Measurements from ENCODE around the gene TENM4.

The TENM4 gene

GRCh38 chr11:78659326-78660270 lies 781.2 kb downstream of the TENM4 start:
- no peak for DNase-seq (ENCODE audit: low read depth)

- no peak for DNase-seq (ENCODE audit: low read depth)
These were observed 782.6 kb downstream of the TENM4 start for GRCh38 chr11:78657968-78658839.

- no peak for DNase-seq (ENCODE audit: low read depth)
These were observed 783.4 kb downstream of the TENM4 start for GRCh38 chr11:78657441-78657840.

GRCh38 chr11:78656984-78657383 lies 783.8 kb downstream of the TENM4 start:
- DNase-seq (ENCODE audit: low read depth): no peak

- no peak for DNase-seq (ENCODE audit: low read depth)
These were observed 784.5 kb downstream of the TENM4 start for GRCh38 chr11:78656327-78656726.

- no peak for DNase-seq (ENCODE audit: low read depth)
These were observed 785.3 kb downstream of the TENM4 start for GRCh38 chr11:78655561-78655960.

GRCh38 chr11:78654866-78655265 lies 786.0 kb downstream of the TENM4 start:
- DNase-seq (ENCODE audit: low read depth): no peak

- DNase-seq (ENCODE audit: low read depth): no peak
These were observed 786.8 kb downstream of the TENM4 start for GRCh38 chr11:78654071-78654470.

GRCh38 chr11:78653294-78653909 lies 787.4 kb downstream of the TENM4 start:
- no peak for DNase-seq (ENCODE audit: low read depth)

GRCh38 chr11:78652843-78653239 lies 788.0 kb downstream of the TENM4 start:
- DNase-seq (ENCODE audit: low read depth): no peak

GRCh38 chr11:78651923-78652842 lies 788.6 kb downstream of the TENM4 start:
- DNase-seq (ENCODE audit: low read depth): no peak

- no peak for DNase-seq (ENCODE audit: low read depth)
These were observed 789.6 kb downstream of the TENM4 start for GRCh38 chr11:78651136-78651775.

GRCh38 chr11:78649361-78650215 lies 791.2 kb downstream of the TENM4 start:
- DNase-seq (ENCODE audit: low read depth): no peak

GRCh38 chr11:78647986-78648875 lies 792.6 kb downstream of the TENM4 start:
- no peak for DNase-seq (ENCODE audit: low read depth)

GRCh38 chr11:78647266-78647915 lies 793.4 kb downstream of the TENM4 start:
- DNase-seq (ENCODE audit: low read depth): no peak

GRCh38 chr11:78646564-78647185 lies 794.2 kb downstream of the TENM4 start:
- DNase-seq (ENCODE audit: low read depth): no peak
